ENCODE data around the gene ALPL. TPM values are rescaled to one million over a fixed set of nuclear protein-coding genes. Genes with fewer than 3 reads are reported as not detected.

Gene ALPL
- polyA plus RNA-seq, 6 donors from 2014 or later, result 0.53 to 1.8 (median 0.66) TPM; not detected in 2

DNA sequence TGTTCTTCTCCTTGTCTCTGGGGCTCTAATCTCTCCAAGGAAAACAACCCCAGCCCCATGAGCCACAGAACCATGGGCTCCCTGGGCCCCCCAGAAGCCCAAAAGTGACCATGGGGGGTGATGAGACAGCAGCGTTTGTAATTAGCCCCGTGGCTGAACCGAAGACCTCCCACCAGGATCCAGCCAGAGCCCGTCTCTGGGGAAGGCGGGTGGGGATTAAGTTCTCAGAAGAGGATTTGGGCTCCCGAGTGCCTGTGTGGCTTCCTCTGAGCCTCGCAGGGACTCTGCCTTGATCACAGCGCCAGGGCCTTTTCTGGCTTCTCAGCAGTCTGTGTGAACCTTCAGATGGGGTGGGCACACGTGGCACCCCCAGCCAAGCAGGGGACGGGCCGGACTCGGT is 77.0 kb downstream of the ALPL start:
- H3K36me3 Mint-ChIP-seq, result no peaks in the 10 kb centered on the region

DNA sequence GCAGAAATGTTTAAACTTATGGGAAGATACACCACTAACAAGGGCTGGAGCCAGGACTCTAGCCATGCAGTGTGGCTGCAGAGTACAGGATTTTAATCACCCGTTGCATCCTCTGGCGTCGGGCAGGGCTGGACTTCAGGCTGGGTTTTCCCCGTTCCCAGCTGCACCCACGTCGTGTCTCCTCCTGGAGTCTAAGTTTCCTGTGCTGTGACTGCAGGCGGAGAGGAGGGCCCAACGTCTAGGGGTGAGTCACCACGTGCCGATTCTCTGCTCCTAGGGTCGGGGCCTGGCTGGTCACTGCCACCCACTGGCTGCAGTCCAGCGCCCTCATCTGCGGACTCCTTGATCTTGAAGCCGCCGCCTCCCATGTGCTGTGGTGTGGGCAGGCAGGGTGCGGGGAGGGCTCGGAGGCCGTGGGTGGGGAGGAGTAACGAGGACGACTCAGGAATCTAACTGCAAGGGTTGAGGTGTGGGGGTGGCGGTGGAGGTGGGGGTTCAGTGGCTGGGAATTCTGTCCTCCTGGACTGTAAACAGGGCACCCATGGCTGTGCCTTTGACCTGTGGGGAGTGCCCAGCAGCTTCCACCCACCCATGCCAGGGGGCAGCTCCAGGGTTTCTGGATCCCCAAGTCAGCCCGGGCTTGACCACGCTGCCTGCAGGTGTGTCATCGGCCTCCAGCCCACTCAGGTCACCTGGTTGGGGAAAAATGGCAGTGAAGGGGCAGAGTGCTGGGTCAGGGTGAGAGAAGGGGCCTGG is 77.8 kb downstream of the ALPL start:
- ATAC-seq (ENCODE audit: low read depth in 2 of 2) (no peak), DNase-seq (no peak)
- H3K36me3 Mint-ChIP-seq, result no peaks in the 10 kb centered on the region
- H3K4me3 Mint-ChIP-seq, result no peak overlapping the region
- no peaks in the 10 kb centered on the region for H3K9me3 Mint-ChIP-seq
- no peak overlapping the region for H3K27ac Mint-ChIP-seq
- peaks cover 0 to 4% (median 0%) of the 10 kb centered on the region in 3 donors for H3K4me1 Mint-ChIP-seq
- peaks cover 11 to 59% (median 47%) of the 10 kb centered on the region in 3 donors for H3K27me3 Mint-ChIP-seq

More for the DNA sequence above, 77.0 kb downstream of the ALPL start:
- DNase-seq (no peak), ATAC-seq (ENCODE audit: low read depth in 2 of 2) (no peak)
- Mint-ChIP-seq H3K27me3 (peaks cover 16 to 51% (median 41%) of the 10 kb centered on the region in 3 donors), H3K27ac (no peak overlapping the region), H3K9me3 (no peaks in the 10 kb centered on the region), H3K4me1 (peaks cover 0 to 4% (median 0%) of the 10 kb centered on the region in 3 donors), H3K4me3 (no peak overlapping the region)

DNA sequence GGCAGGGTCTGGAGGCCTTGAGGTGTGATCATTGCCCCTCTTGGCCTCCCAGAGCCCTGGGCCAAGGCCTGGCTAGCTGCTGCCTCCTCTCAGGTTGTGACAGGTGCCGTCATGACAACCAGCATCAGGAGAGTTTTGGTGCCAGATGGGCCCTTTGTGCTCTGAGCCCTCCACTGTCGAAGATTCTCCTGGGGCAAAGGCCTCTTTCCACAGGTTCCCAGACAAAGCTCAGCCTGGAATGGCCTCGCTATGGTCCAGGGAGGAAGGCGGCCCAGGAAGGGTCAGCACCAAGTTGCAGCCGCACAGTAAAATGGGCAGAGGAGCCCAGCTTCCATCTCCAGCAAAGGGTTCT is 78.4 kb downstream of the ALPL start:
- Mint-ChIP-seq H3K27ac (no peak overlapping the region), H3K27me3 (peaks cover 11 to 58% (median 50%) of the 10 kb centered on the region in 3 donors), H3K36me3 (no peaks in the 10 kb centered on the region), H3K4me1 (peaks cover 0 to 4% (median 0%) of the 10 kb centered on the region in 3 donors), H3K4me3 (no peak overlapping the region), H3K9me3 (no peaks in the 10 kb centered on the region)
- no peak for DNase-seq
- ATAC-seq (ENCODE audit: low read depth in 2 of 2), result no peak

DNA sequence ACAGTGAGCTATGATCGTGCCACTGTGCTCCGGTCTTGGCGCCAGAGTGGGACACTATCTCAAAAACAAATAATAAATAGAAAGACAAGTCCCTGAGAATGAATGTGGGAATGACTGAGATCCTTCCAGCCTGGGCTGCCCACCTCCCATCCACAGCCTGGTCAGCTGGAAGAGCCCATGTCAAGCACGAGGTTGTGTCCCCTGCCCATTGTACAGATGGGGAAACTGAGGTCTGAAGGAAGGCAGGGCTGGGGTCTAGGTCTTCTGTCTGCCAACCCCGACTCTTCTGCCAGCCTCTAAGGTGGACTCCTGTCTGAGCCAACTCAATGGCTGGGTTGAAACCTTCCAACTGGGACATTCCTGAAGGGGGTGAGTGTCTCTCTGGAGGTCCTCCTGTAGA is 80.4 kb downstream of the ALPL start:
- Mint-ChIP-seq H3K27me3 (peaks cover 11 to 57% (median 49%) of the 10 kb centered on the region in 3 donors), H3K27ac (no peak overlapping the region), H3K36me3 (no peaks in the 10 kb centered on the region), H3K4me1 (peaks cover 0 to 4% (median 0%) of the 10 kb centered on the region in 3 donors), H3K4me3 (no peak overlapping the region), H3K9me3 (no peaks in the 10 kb centered on the region)
- ATAC-seq (ENCODE audit: low read depth in 2 of 2), result no peak
- no peak for DNase-seq

DNA sequence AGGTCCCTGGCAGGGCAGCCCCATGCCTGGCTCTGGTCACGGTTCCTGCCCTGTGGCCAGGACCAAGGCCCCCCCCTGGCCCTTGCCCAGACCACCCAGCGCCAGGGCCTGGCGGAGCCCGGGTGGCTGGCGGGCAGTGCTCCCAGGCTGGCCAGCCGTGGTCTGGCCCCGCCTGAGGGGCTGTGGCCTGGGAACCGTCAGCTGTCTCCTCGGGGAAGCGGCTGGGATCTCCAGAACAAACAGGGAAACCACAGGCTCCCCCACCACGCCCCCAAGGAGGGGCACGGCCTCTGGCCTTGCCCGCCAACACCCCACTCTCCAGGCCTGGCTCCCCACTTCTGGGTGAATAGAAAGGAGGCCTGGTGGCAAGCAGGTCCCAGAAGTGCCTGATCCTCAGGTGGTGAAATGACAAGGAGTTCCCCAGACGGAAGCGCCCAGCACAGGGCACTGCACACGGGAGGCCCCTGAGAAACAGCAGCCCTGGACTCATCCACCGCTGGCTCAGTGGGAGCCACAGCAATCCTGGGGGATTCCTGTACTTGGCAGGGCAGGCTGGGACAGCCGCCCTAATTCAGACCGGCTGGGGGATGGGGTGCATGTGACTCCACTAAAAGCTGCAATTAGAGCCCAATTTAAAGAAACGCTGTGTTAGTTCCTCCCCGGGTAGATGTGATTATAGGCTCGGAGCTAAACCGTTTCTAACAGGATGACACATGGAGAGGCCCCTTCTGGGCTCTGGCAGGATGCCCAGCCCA is 81.1 kb downstream of the ALPL start:
- no peak for ATAC-seq (ENCODE audit: low read depth in 2 of 2)
- Mint-ChIP-seq H3K27ac (peak overlapping the region in 1 of 6 donors; percentile 43), H3K36me3 (no peaks in the 10 kb centered on the region)

GRCh38 chr1:21590934-21591333 is 81.7 kb downstream of the ALPL start:
- DNase-seq (no peak), ATAC-seq (ENCODE audit: low read depth in 2 of 2) (no peak)
- Mint-ChIP-seq H3K4me3 (no peak overlapping the region), H3K4me1 (peaks cover 0 to 4% (median 0%) of the 10 kb centered on the region in 3 donors), H3K36me3 (no peaks in the 10 kb centered on the region), H3K9me3 (no peaks in the 10 kb centered on the region), H3K27me3 (peaks cover 7 to 58% (median 41%) of the 10 kb centered on the region in 3 donors), H3K27ac (no peak overlapping the region)

More for the DNA sequence above, 81.1 kb downstream of the ALPL start:
- Mint-ChIP-seq H3K9me3 (no peaks in the 10 kb centered on the region), H3K4me1 (peaks cover 0 to 4% (median 0%) of the 10 kb centered on the region in 3 donors), H3K4me3 (no peak overlapping the region), H3K27me3 (peaks cover 7 to 55% (median 43%) of the 10 kb centered on the region in 3 donors)
- DNase-seq, result no peak

DNA sequence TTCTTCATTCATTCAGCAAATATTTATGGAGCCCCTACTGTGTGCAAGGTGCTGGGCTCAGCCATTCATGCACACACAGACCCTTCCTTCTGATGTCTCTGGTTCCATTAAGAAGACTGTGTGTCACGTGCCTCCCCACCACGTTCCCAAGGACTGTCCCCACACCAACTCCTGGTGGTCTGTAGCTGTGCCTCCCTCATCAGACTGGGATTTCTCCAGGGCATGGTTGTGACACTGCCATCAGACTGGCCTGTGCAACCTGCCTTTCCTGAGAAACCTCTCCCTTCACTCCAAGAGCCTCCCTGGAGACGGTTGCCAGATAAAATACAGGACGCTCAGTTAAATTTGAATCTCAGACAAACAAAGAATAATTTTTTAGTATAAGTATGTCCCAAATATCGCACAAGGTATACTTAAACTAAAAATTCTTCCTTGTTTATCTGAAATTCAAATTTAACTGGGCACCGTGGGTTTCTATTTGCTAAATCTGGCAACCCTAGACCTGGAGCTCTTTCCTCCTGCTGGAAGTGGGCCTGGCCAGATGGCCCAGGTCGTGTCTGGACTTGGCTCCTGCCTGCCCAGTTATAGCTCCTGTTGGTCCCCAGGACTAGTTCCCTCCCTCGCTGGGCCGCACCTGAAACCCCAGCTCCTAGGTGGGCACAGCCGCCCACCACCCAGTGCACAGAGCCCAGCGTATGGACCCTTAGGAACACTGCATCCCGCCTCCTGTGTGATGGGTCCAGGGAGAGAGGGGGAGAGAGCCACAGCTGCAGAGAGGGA is 83.1 kb downstream of the ALPL start:
- H3K9me3 Mint-ChIP-seq, result no peaks in the 10 kb centered on the region
- DNase-seq, result no peak
- peak overlapping the region in 1 of 6 donors; percentile 80 for H3K27ac Mint-ChIP-seq
- H3K4me3 Mint-ChIP-seq, result peak overlapping the region in 1 of 8 donors; percentile 35
- H3K27me3 Mint-ChIP-seq, result peaks cover 7 to 51% (median 33%) of the 10 kb centered on the region in 3 donors
- peaks cover 0 to 4% (median 0%) of the 10 kb centered on the region in 3 donors for H3K4me1 Mint-ChIP-seq
- ATAC-seq (ENCODE audit: low read depth in 2 of 2), result no peak
- H3K36me3 Mint-ChIP-seq, result no peaks in the 10 kb centered on the region

- Mint-ChIP-seq H3K36me3 (no peaks in the 10 kb centered on the region), H3K27ac (no peak overlapping the region), H3K27me3 (peaks cover 7 to 52% (median 28%) of the 10 kb centered on the region in 3 donors), H3K9me3 (no peaks in the 10 kb centered on the region), H3K4me3 (no peak overlapping the region), H3K4me1 (peaks cover 0 to 4% (median 0%) of the 10 kb centered on the region in 3 donors)
- ATAC-seq (ENCODE audit: low read depth in 2 of 2) (no peak), DNase-seq (no peak)
Measured at GRCh38 chr1:21593231-21593630, 84.0 kb downstream of the ALPL start.

- Mint-ChIP-seq H3K4me3 (no peak overlapping the region), H3K4me1 (peaks cover 0 to 4% (median 0%) of the 10 kb centered on the region in 3 donors), H3K27me3 (peaks cover 0 to 51% (median 28%) of the 10 kb centered on the region in 3 donors), H3K36me3 (no peaks in the 10 kb centered on the region), H3K9me3 (no peaks in the 10 kb centered on the region), H3K27ac (no peak overlapping the region)
- ATAC-seq (ENCODE audit: low read depth in 2 of 2), result no peak
- no peak for DNase-seq
Measured at GRCh38 chr1:21594501-21594900, 85.3 kb downstream of the ALPL start.

GRCh38 chr1:21594935-21595897 is 86.0 kb downstream of the ALPL start:
- no peak overlapping the region for H3K27ac Mint-ChIP-seq
- H3K4me3 Mint-ChIP-seq, result no peak overlapping the region
- no peaks in the 10 kb centered on the region for H3K9me3 Mint-ChIP-seq
- ATAC-seq (ENCODE audit: low read depth in 2 of 2), result no peak
- H3K27me3 Mint-ChIP-seq, result peaks cover 0 to 58% (median 35%) of the 10 kb centered on the region in 3 donors
- H3K36me3 Mint-ChIP-seq, result no peaks in the 10 kb centered on the region
- H3K4me1 Mint-ChIP-seq, result peaks cover 0 to 4% (median 0%) of the 10 kb centered on the region in 3 donors
- DNase-seq, result no peak

- peaks cover 0 to 60% (median 38%) of the 10 kb centered on the region in 3 donors for H3K27me3 Mint-ChIP-seq
- H3K27ac Mint-ChIP-seq, result no peak overlapping the region
Measured at GRCh38 chr1:21596174-21596573, 87.0 kb downstream of the ALPL start.

GRCh38 chr1:21596628-21597027 is 87.4 kb downstream of the ALPL start:
- DNase-seq, result no peak
- Mint-ChIP-seq H3K36me3 (no peaks in the 10 kb centered on the region), H3K4me1 (no peaks in the 10 kb centered on the region), H3K27me3 (peaks cover 0 to 58% (median 36%) of the 10 kb centered on the region in 3 donors), H3K9me3 (no peaks in the 10 kb centered on the region), H3K4me3 (no peak overlapping the region), H3K27ac (no peak overlapping the region)
- ATAC-seq (ENCODE audit: low read depth in 2 of 2), result no peak

More at GRCh38 chr1:21596174-21596573, 87.0 kb downstream of the ALPL start:
- H3K9me3 Mint-ChIP-seq, result no peaks in the 10 kb centered on the region
- ATAC-seq (ENCODE audit: low read depth in 2 of 2) (no peak), DNase-seq (no peak)
- no peaks in the 10 kb centered on the region for H3K36me3 Mint-ChIP-seq
- H3K4me3 Mint-ChIP-seq, result no peak overlapping the region
- no peaks in the 10 kb centered on the region for H3K4me1 Mint-ChIP-seq
